NB4 (cell line): ENCODE measurements around the gene KIF16B.

Experiments
- TF ChIP-seq, protein P1 (sequence below): IDR thresholded peaks from one replicate; pipeline ENCODE4 v1.5.1; 2012; ENCODE audit warnings: low read depth, low read length
- TF ChIP-seq, protein P2 (sequence below): IDR thresholded peaks from 2 replicates; pipeline ENCODE4 v1.6.1; 2011; ENCODE audit warnings: low read depth, low read length

DNA sequence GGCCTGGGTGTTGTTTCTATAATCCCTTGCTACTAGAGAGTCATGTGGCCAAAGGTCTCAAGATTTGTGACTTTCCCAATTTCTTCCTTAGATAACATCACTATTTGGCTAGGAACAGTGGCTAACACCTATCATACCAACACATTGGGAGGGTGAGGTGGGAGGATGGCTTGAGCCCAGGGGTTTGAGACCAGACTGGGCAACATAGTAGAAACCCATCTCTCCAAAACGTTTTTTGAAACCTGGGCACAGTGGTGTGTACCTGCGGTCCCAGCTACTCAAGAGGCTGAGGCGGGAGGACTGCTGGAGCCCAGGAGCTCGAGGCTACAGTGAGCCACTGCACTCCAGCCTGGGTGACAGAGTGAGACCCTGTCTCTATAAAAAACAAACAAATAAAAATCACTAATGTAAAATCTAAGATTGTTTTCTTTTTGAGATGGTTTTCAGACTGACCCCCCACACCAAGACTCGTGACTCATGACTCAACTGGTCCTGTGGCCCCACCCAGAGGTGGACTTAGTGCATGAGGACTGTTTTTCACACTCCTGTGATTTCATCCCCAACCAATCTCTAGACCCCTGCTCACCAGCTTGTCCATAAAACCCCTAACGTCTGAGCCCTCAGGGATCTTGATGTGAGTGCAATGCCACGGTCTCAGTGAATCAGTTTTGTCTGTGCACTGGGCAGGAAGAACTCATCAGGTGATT is 48.3 kb upstream of the KIF16B start:
- TF ChIP-seq, protein P1, sequence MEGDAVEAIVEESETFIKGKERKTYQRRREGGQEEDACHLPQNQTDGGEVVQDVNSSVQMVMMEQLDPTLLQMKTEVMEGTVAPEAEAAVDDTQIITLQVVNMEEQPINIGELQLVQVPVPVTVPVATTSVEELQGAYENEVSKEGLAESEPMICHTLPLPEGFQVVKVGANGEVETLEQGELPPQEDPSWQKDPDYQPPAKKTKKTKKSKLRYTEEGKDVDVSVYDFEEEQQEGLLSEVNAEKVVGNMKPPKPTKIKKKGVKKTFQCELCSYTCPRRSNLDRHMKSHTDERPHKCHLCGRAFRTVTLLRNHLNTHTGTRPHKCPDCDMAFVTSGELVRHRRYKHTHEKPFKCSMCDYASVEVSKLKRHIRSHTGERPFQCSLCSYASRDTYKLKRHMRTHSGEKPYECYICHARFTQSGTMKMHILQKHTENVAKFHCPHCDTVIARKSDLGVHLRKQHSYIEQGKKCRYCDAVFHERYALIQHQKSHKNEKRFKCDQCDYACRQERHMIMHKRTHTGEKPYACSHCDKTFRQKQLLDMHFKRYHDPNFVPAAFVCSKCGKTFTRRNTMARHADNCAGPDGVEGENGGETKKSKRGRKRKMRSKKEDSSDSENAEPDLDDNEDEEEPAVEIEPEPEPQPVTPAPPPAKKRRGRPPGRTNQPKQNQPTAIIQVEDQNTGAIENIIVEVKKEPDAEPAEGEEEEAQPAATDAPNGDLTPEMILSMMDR = no peak
- TF ChIP-seq, protein P2, sequence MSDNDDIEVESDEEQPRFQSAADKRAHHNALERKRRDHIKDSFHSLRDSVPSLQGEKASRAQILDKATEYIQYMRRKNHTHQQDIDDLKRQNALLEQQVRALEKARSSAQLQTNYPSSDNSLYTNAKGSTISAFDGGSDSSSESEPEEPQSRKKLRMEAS = no peak
